ENCODE measurements around the gene KNDC1.

DNA sequence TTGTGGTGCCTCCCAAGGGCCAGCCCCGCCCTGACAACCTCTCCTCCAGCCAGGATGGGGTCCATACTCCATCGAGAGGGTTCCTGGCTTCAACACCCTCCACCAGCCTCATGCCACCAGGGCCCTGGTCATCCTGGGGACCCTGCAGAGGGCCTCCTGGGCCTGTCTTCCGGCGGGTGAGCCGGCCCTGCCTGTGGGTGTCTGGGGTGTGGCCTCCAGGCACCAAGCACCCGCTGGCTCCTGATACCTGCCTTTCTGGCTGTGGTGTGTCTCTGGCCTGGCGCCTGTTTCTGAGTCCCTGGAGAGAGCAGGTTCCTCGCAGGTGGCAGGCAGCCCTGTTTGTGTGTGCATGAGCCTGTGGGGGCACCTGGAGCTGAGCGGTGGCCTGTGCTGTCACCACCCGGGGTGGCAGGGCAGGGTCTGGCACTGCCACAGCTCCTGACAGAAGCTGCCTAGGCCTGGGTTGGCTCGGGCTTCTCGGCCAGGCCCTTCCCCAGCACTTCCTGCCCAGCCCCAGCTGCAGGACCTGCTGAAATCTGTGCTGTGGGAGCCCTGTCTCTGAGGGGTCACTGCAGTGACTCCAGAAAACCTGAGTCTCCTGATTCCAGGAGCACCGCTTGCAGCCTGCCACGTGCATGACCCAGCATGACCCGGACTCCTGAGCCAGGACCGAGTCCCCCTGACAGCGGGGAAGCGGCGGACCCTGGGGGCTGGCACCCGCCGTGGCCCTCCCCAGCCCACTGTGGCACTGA lies 98.2 kb downstream of the KNDC1 start:
- TF ChIP-seq CTCF (conservative IDR thresholded peaks at IDR 0.05) (no peak), EZH2 (IDR thresholded peaks at IDR 0.05; ENCODE audit: low read depth) (no peak)
